WTC11 (cell line): ENCODE results near the gene JOSD2. TPM values are rescaled to one million over a fixed set of nuclear protein-coding genes. Genes with fewer than 3 reads are reported as not detected.

Experiments used
- ATAC-seq: fragments of 200-7000 bp; cut with Tn5 transposase; 2 replicates; pipeline ENCODE4 v1.10.0; 2021; ENCODE audit warnings: mild to moderate bottlenecking, moderate library complexity
- CTCF ChIA-PET: fragments of 300-600 bp; sonication (Branson Sonifier 250); formaldehyde crosslinking; loops from one replicate; lab custom pipeline; 2021; ENCODE audit warnings: antibody characterized with exemption; lab: Charles Lee
- POLR2A ChIA-PET: fragments of 350-600 bp; sonication (Branson Sonifier 250); formaldehyde crosslinking; loops from one replicate; lab custom pipeline; 2021; ENCODE audit warnings: antibody characterized with exemption; lab: Charles Lee
- DNase-seq: peaks from one replicate; pipeline ENCODE4 v3.0.0; 2021; ENCODE audit warnings: low spot score
- H3K27ac Mint-ChIP-seq: 2 replicates; pipeline ENCODE4 v1.8.0; 2021; ENCODE audit warnings: mixed read lengths
- H3K27me3 Mint-ChIP-seq: 2 replicates; pipeline ENCODE4 v1.8.0; 2021; ENCODE audit warnings: low read depth, mild to moderate bottlenecking, moderate library complexity, mixed read lengths
- H3K36me3 Mint-ChIP-seq: 2 replicates; pipeline ENCODE4 v1.8.0; 2021; ENCODE audit warnings: mixed read lengths
- H3K4me1 Mint-ChIP-seq: 2 replicates; pipeline ENCODE4 v1.8.0; 2022; ENCODE audit warnings: mixed read lengths
- H3K4me3 Mint-ChIP-seq: 2 replicates; pipeline ENCODE4 v1.8.0; 2021; ENCODE audit warnings: mild to moderate bottlenecking, moderate library complexity, mixed read lengths
- H3K9me3 Mint-ChIP-seq: 2 replicates; pipeline ENCODE4 v1.8.0; 2021; ENCODE audit warnings: mixed read lengths
- AFF4 ChIP-seq: sonication (generic); formaldehyde crosslinking; IDR thresholded peaks from 2 replicates; pipeline ENCODE4 v1.8.1; 2023; ENCODE audit warnings: mild to moderate bottlenecking, missing genetic modification reagents, borderline replicate concordance
- ARID4B ChIP-seq: sonication (generic); formaldehyde crosslinking; IDR thresholded peaks from 2 replicates; pipeline ENCODE4 v1.8.0; 2023; ENCODE audit warnings: missing genetic modification reagents, mild to moderate bottlenecking, borderline replicate concordance
- ATF2 ChIP-seq: sonication (generic); formaldehyde crosslinking; IDR thresholded peaks from 2 replicates; pipeline ENCODE4 v1.8.1; 2022; ENCODE audit warnings: low read depth, missing genetic modification reagents, borderline replicate concordance
- CDX4 ChIP-seq: fragments of 250-450 bp; sonication (Bioruptor Pico); IDR thresholded peaks from 2 replicates; pipeline ENCODE4 v1.9.0; 2021; ENCODE audit warnings: moderate library complexity, mild to moderate bottlenecking, inconsistent platforms, borderline replicate concordance
- FOXJ3 ChIP-seq: sonication (generic); formaldehyde crosslinking; IDR thresholded peaks from 2 replicates; pipeline ENCODE4 v1.9.0; 2021; ENCODE audit warnings: missing genetic modification reagents, mild to moderate bottlenecking, borderline replicate concordance
- FOXK1 ChIP-seq: sonication (generic); formaldehyde crosslinking; IDR thresholded peaks from 2 replicates; pipeline ENCODE4 v1.8.0; 2022; ENCODE audit warnings: mild to moderate bottlenecking, moderate library complexity, missing genetic modification reagents
- GRHL2 ChIP-seq: fragments of 250-450 bp; sonication (Bioruptor Pico); IDR thresholded peaks from 2 replicates; pipeline ENCODE4 v1.8.0; 2022; ENCODE audit warnings: mild to moderate bottlenecking, moderate library complexity; ENCODE audit not compliant: insufficient replicate concordance, severe bottlenecking
- NFE2L1 ChIP-seq: sonication (generic); formaldehyde crosslinking; IDR thresholded peaks from 2 replicates; pipeline ENCODE4 v1.8.1; 2023; ENCODE audit warnings: missing genetic modification reagents
- NFYB ChIP-seq: sonication (generic); formaldehyde crosslinking; conservative IDR thresholded peaks from 2 replicates; pipeline ENCODE4 v1.8.0; 2022; ENCODE audit warnings: low read depth, missing genetic modification reagents
- RELA ChIP-seq: sonication (generic); formaldehyde crosslinking; IDR thresholded peaks from 2 replicates; pipeline ENCODE4 v1.8.1; 2022; ENCODE audit warnings: missing genetic modification reagents, mild to moderate bottlenecking, borderline replicate concordance
- SMAD3 ChIP-seq: sonication (generic); formaldehyde crosslinking; IDR thresholded peaks from 2 replicates; pipeline ENCODE4 v1.8.0; 2022; ENCODE audit warnings: missing genetic modification reagents, mild to moderate bottlenecking, borderline replicate concordance
- STAT6 ChIP-seq: sonication (generic); formaldehyde crosslinking; conservative IDR thresholded peaks from 2 replicates; pipeline ENCODE4 v1.8.1; 2023; ENCODE audit warnings: mild to moderate bottlenecking, low read depth, missing genetic modification reagents, moderate library complexity
- USF1 ChIP-seq: sonication (generic); formaldehyde crosslinking; IDR thresholded peaks from 2 replicates; pipeline ENCODE4 v1.8.0; 2022; ENCODE audit warnings: mild to moderate bottlenecking, missing genetic modification reagents
- ZNF281 ChIP-seq: sonication (generic); formaldehyde crosslinking; IDR thresholded peaks from 2 replicates; pipeline ENCODE4 v1.8.0; 2023; ENCODE audit warnings: mild to moderate bottlenecking, missing genetic modification reagents
- total RNA-seq: library from RNA; stranded (reverse); gene quantifications from 3 replicates; pipeline ENCODE4 v1.2.3, GENCODE V29; 2021

The JOSD2 gene
- total RNA-seq, 1 experiment from 2014 or later: 4.0 TPM

GRCh38 chr19:50507376-50507775 lies 3.6 kb downstream of the JOSD2 start (continued):
- no peak for TF ChIP-seq AFF4 (CRISPR knock-in tag)

- peaks cover 35% of the 10 kb centered on the region for H3K27me3 Mint-ChIP-seq
- H3K4me3 Mint-ChIP-seq: no peak overlapping the region
- H3K36me3 Mint-ChIP-seq: no peaks in the 10 kb centered on the region
- ATAC-seq (no peak), DNase-seq (no peak)
- ChIA-PET CTCF (no interaction called here), POLR2A (no interaction called here)
- TF ChIP-seq NFYB (CRISPR knock-in tag): no peak
- no peak for TF ChIP-seq CDX4 (CRISPR knock-in tag)
- no peak for TF ChIP-seq GRHL2
- TF ChIP-seq ZNF281 (CRISPR knock-in tag): no peak
- H3K9me3 Mint-ChIP-seq: no peaks in the 10 kb centered on the region
- no peak overlapping the region for H3K27ac Mint-ChIP-seq
- H3K4me1 Mint-ChIP-seq: peaks cover 7% of the 10 kb centered on the region; the same call in 1 of the 2 replicates
These were observed 4.3 kb downstream of the JOSD2 start for GRCh38 chr19:50506700-50507099.

GRCh38 chr19:50505856-50506611 lies 5.0 kb downstream of the JOSD2 start:
- Mint-ChIP-seq H3K27ac (no peak overlapping the region), H3K9me3 (no peaks in the 10 kb centered on the region), H3K4me1 (0 out of 2 replicates have a peak, but pooled peaks cover 3% of the 10 kb centered on the region), H3K27me3 (peaks cover 40% of the 10 kb centered on the region), H3K36me3 (no peaks in the 10 kb centered on the region), H3K4me3 (no peak overlapping the region)
- ChIA-PET CTCF (interaction anchor here (1.6 kb wide), 1 partner anchor 19 kb away, joined by 4 read pairs; no protein-coding TSS in a partner anchor), POLR2A (no interaction called here)
- DNase-seq: no peak
- no peak for ATAC-seq
- TF ChIP-seq RELA (CRISPR knock-in tag) (no peak), NFE2L1 (CRISPR knock-in tag) (no peak), STAT6 (CRISPR knock-in tag) (no peak), FOXJ3 (CRISPR knock-in tag) (no peak), ATF2 (CRISPR knock-in tag) (no peak), USF1 (CRISPR knock-in tag) (no peak), ARID4B (CRISPR knock-in tag) (no peak), FOXK1 (no peak), SMAD3 (CRISPR knock-in tag) (no peak)
